ENCODE results near the gene DPH1.
A peak's percentile ranks its signal among the peaks of the same experiment; 100 is the strongest.

- TF ChIP-seq CTCF (IDR thresholded peaks at IDR 0.05; ENCODE audit: low read depth, low read length, poor library complexity, severe bottlenecking) = peak; percentile 72
- no peak for TF ChIP-seq EZH2phosphoT487 (IDR thresholded peaks at IDR 0.05; ENCODE audit: borderline replicate concordance, low read length)
Observed at GRCh38 chr17:2030779-2031163, 818 bp downstream of the DPH1 start.

Data from DOHH2 (cell line).